H9 (cell line): ENCODE data around the gene LIMK2. TPM values are rescaled to one million over a fixed set of nuclear protein-coding genes. Genes with fewer than 3 reads are reported as not detected.

ENCODE experiments used
- DNase-seq: peaks from one replicate; pipeline ENCODE4 v3.0.0-alpha.2; 2017
- H2AFZ ChIP-seq: one replicate; pipeline ENCODE4 v1.6.1; 2013; ENCODE audit warnings: mild to moderate bottlenecking, low read length, control low read depth, moderate library complexity
- H2AK5ac ChIP-seq: 2 replicates; pipeline ENCODE4 v1.6.1; 2013; ENCODE audit warnings: low read length, control low read depth, mixed read lengths; ENCODE audit not compliant: insufficient read length
- H2BK120ac ChIP-seq: one replicate; pipeline ENCODE4 v1.6.1; 2013; ENCODE audit warnings: low read depth, mild to moderate bottlenecking, low read length, control low read depth, inconsistent platforms; ENCODE audit not compliant: poor library complexity, severe bottlenecking
- H2BK12ac ChIP-seq: 2 replicates; pipeline ENCODE4 v1.6.1; 2013; ENCODE audit warnings: low read length, control low read depth, mixed read lengths, low read depth; ENCODE audit not compliant: insufficient read length
- H2BK15ac ChIP-seq: 2 replicates; pipeline ENCODE4 v1.6.1; 2013; ENCODE audit warnings: low read depth, low read length, control low read depth
- H2BK20ac ChIP-seq: one replicate; pipeline ENCODE4 v1.6.1; 2013; ENCODE audit warnings: low read depth, mild to moderate bottlenecking, low read length, control low read depth, inconsistent platforms; ENCODE audit not compliant: poor library complexity, severe bottlenecking
- H2BK5ac ChIP-seq: 2 replicates; pipeline ENCODE4 v1.6.1; 2013; ENCODE audit warnings: low read length, control low read depth, mixed read lengths; ENCODE audit not compliant: insufficient read length
- H3K14ac ChIP-seq: 2 replicates; pipeline ENCODE4 v1.6.1; 2013; ENCODE audit warnings: low read length, control low read depth; ENCODE audit not compliant: insufficient read depth
- H3K18ac ChIP-seq: 2 replicates; pipeline ENCODE4 v1.6.1; 2013; ENCODE audit warnings: low read depth, mild to moderate bottlenecking, mixed read lengths, low read length, control low read depth; ENCODE audit not compliant: insufficient read length
- H3K23ac ChIP-seq: 2 replicates; pipeline ENCODE4 v1.6.1; 2013; ENCODE audit warnings: low read length, control low read depth, mixed read lengths, low read depth; ENCODE audit not compliant: insufficient read length
- H3K23me2 ChIP-seq: 2 replicates; pipeline ENCODE4 v1.6.1; 2013; ENCODE audit warnings: low read depth, mild to moderate bottlenecking, mixed read lengths, low read length, control low read depth; ENCODE audit not compliant: insufficient read length, poor library complexity, severe bottlenecking
- H3K27ac ChIP-seq: 2 replicates; pipeline ENCODE4 v1.5.1; 2013; ENCODE audit warnings: low read length, control low read depth, mixed read lengths, low read depth; ENCODE audit not compliant: insufficient read length
- H3K27me3 ChIP-seq: 2 replicates; pipeline ENCODE4 v1.6.1; 2013; ENCODE audit warnings: low read length, control low read depth, inconsistent platforms; ENCODE audit not compliant: insufficient read depth
- H3K4ac ChIP-seq: 2 replicates; pipeline ENCODE4 v1.6.1; 2013; ENCODE audit warnings: low read depth, mild to moderate bottlenecking, control low read depth, inconsistent platforms, low read length, moderate library complexity
- H3K4me1 ChIP-seq: 2 replicates; pipeline ENCODE4 v1.6.1; 2013; ENCODE audit warnings: low read length, control low read depth, inconsistent platforms; ENCODE audit not compliant: insufficient read depth
- H3K4me2 ChIP-seq: 2 replicates; pipeline ENCODE4 v1.6.1; 2013; ENCODE audit warnings: low read length, control low read depth, mixed read lengths; ENCODE audit not compliant: insufficient read length, insufficient read depth
- H3K56ac ChIP-seq: 2 replicates; pipeline ENCODE4 v1.6.1; 2013; ENCODE audit warnings: low read depth, mild to moderate bottlenecking, mixed read lengths, low read length, control low read depth; ENCODE audit not compliant: insufficient read length
- H3K79me1 ChIP-seq: 2 replicates; pipeline ENCODE4 v1.6.1; 2013; ENCODE audit warnings: low read depth, mild to moderate bottlenecking, moderate library complexity, low read length, control low read depth, inconsistent platforms; ENCODE audit not compliant: insufficient read depth, poor library complexity, severe bottlenecking
- H3K79me2 ChIP-seq: 2 replicates; pipeline ENCODE4 v1.6.1; 2013; ENCODE audit warnings: low read length, control low read depth, inconsistent platforms; ENCODE audit not compliant: insufficient read depth
- H3K9ac ChIP-seq: 2 replicates; pipeline ENCODE4 v1.6.1; 2013; ENCODE audit warnings: low read length, control low read depth, mixed read lengths; ENCODE audit not compliant: insufficient read length; ENCODE audit errors: extremely low read depth
- H3K9me3 ChIP-seq: one replicate; pipeline ENCODE4 v1.6.1; 2013; ENCODE audit warnings: low read depth, low read length, inconsistent platforms; ENCODE audit not compliant: control insufficient read depth
- H3T11ph ChIP-seq: one replicate; pipeline ENCODE4 v1.6.1; 2013; ENCODE audit warnings: mild to moderate bottlenecking, low read length, control low read depth, inconsistent platforms
- H4K20me1 ChIP-seq: one replicate; pipeline ENCODE4 v1.6.1; 2013; ENCODE audit not compliant: control insufficient read depth, insufficient read length, insufficient read depth
- H4K5ac ChIP-seq: 2 replicates; pipeline ENCODE4 v1.6.1; 2013; ENCODE audit warnings: low read depth, mild to moderate bottlenecking, mixed read lengths, low read length, control low read depth; ENCODE audit not compliant: insufficient read length
- H4K8ac ChIP-seq: replicated peaks from 2 replicates; pipeline ENCODE4 v1.6.1; 2013; ENCODE audit warnings: low read length, control low read depth, mixed read lengths, low read depth; ENCODE audit not compliant: insufficient read length
- H4K91ac ChIP-seq: 2 replicates; pipeline ENCODE4 v1.6.1; 2013; ENCODE audit warnings: low read depth, mild to moderate bottlenecking, moderate library complexity, mixed read lengths, low read length, control low read depth; ENCODE audit not compliant: insufficient read length
- H3K27ac Mint-ChIP-seq, 3 experiments: 2 replicates in 2 of 3; 3 replicates in 1 of 3; pipeline ENCODE4 v1.8.0; 2020 to 2021; ENCODE audit warnings: mixed read lengths in 3 of 3, mild to moderate bottlenecking in 1 of 3, moderate library complexity in 1 of 3
- H3K27me3 Mint-ChIP-seq: 2 replicates; pipeline ENCODE4 v1.8.0; 2021; ENCODE audit warnings: low read depth, mild to moderate bottlenecking, moderate library complexity, mixed read lengths
- H3K36me3 Mint-ChIP-seq, 3 experiments: 2 replicates in 2 of 3; 3 replicates in 1 of 3; pipeline ENCODE4 v1.8.0; 2020 to 2021; ENCODE audit warnings: low read depth in 3 of 3, mixed read lengths in 3 of 3; ENCODE audit not compliant: insufficient read depth in 1 of 3
- H3K4me1 Mint-ChIP-seq, 2 experiments: 2 replicates each; pipeline ENCODE4 v1.8.0; 2020; ENCODE audit warnings: mixed read lengths in 2 of 2
- H3K4me3 Mint-ChIP-seq, 2 experiments: 2 replicates in 1 of 2; 3 replicates in 1 of 2; pipeline ENCODE4 v1.8.0; 2020 to 2021; ENCODE audit warnings: mild to moderate bottlenecking in 2 of 2, mixed read lengths in 2 of 2, moderate library complexity in 1 of 2
- H3K9me3 Mint-ChIP-seq, 2 experiments: 2 replicates in 1 of 2; 3 replicates in 1 of 2; pipeline ENCODE4 v1.8.0; 2020; ENCODE audit warnings: mild to moderate bottlenecking in 2 of 2, mixed read lengths in 2 of 2, moderate library complexity in 1 of 2
- WGBS: extraction: QIAGEN DNeasy Blood & Tissue Kit; methylation state at CpG from one replicate; pipeline ENCODE4 v1.1.7; 2013; ENCODE audit warnings: missing lambda C conversion rate, low lambda C conversion rate, mixed read lengths; ENCODE audit not compliant: insufficient read length; ENCODE audit errors: extremely low coverage; 5-methylcytosine and 5-hydroxymethylcytosine counted together
- total RNA-seq: library from RNA; stranded (reverse); gene quantifications from 2 replicates; pipeline ENCODE4 v1.2.1, GENCODE V29; 2021
- TF ChIP-seq, protein P1 (sequence below): fragments of 200-600 bp; sonication (generic); conservative IDR thresholded peaks from 3 replicates; pipeline ENCODE4 v1.8.0; 2021; ENCODE audit warnings: antibody characterized with exemption, mild to moderate bottlenecking

LIMK2 gene
- total RNA-seq, 1 experiment from 2014 or later, result 51.3 TPM

GRCh38 chr22:31277741-31278140 is 65.6 kb downstream of the LIMK2 start:
- TF ChIP-seq, protein P1, sequence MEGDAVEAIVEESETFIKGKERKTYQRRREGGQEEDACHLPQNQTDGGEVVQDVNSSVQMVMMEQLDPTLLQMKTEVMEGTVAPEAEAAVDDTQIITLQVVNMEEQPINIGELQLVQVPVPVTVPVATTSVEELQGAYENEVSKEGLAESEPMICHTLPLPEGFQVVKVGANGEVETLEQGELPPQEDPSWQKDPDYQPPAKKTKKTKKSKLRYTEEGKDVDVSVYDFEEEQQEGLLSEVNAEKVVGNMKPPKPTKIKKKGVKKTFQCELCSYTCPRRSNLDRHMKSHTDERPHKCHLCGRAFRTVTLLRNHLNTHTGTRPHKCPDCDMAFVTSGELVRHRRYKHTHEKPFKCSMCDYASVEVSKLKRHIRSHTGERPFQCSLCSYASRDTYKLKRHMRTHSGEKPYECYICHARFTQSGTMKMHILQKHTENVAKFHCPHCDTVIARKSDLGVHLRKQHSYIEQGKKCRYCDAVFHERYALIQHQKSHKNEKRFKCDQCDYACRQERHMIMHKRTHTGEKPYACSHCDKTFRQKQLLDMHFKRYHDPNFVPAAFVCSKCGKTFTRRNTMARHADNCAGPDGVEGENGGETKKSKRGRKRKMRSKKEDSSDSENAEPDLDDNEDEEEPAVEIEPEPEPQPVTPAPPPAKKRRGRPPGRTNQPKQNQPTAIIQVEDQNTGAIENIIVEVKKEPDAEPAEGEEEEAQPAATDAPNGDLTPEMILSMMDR, result no peak
- no peak overlapping the region for H3K27ac Mint-ChIP-seq
- no peak overlapping the region for H3K14ac ChIP-seq
- no peak overlapping the region for H4K8ac ChIP-seq
- H4K91ac ChIP-seq, result no peak overlapping the region
- H3K9me3 ChIP-seq, result no peaks in the 10 kb centered on the region
- no peaks in the 10 kb centered on the region for H3K4me1 Mint-ChIP-seq
- H3K27me3 ChIP-seq, result no peaks in the 10 kb centered on the region
- H3K27ac ChIP-seq, result no peak overlapping the region
- no peak overlapping the region for H3K9ac ChIP-seq
- H2BK20ac ChIP-seq, result no peak overlapping the region
- no peak overlapping the region for H3T11ph ChIP-seq
- no peak overlapping the region for H2AFZ ChIP-seq
- H2BK5ac ChIP-seq, result no peak overlapping the region
- no peaks in the 10 kb centered on the region for H3K79me2 ChIP-seq
- H3K4me2 ChIP-seq, result no peak overlapping the region
- H3K23ac ChIP-seq, result no peak overlapping the region
- H2BK12ac ChIP-seq, result no peak overlapping the region
- WGBS, result no CpG with 5 or more reads among the region's 5 CpGs
- H3K56ac ChIP-seq, result no peak overlapping the region
- DNase-seq, result no peak
- H2BK120ac ChIP-seq, result no peak overlapping the region
- H3K4me1 ChIP-seq, result no peaks in the 10 kb centered on the region
- peaks cover 22 to 66% (median 43%) of the 10 kb centered on the region in 3 experiments for H3K36me3 Mint-ChIP-seq
- no peaks in the 10 kb centered on the region for H3K23me2 ChIP-seq
- H3K9me3 Mint-ChIP-seq, result no peaks in the 10 kb centered on the region
- H2AK5ac ChIP-seq, result no peak overlapping the region
- H3K27me3 Mint-ChIP-seq, result no peaks in the 10 kb centered on the region
- no peak overlapping the region for H2BK15ac ChIP-seq
- H4K5ac ChIP-seq, result no peak overlapping the region
- H3K4me3 Mint-ChIP-seq, result no peak overlapping the region
- H3K79me1 ChIP-seq, result no peaks in the 10 kb centered on the region
- H3K4ac ChIP-seq, result no peak overlapping the region
- no peaks in the 10 kb centered on the region for H4K20me1 ChIP-seq
- no peak overlapping the region for H3K18ac ChIP-seq
